PC-3 (cell line): Measurements from ENCODE around the gene EGLN2. TPM values are rescaled to one million over a fixed set of nuclear protein-coding genes. Genes with fewer than 3 reads are reported as not detected.

Experiments used
- ATAC-seq: fragments of 200-7000 bp; cut with Tn5 transposase; 2 replicates; pipeline ENCODE4 v1.9.1; 2020; ENCODE audit warnings: mild to moderate bottlenecking, moderate library complexity
- BruUV-seq: library from RNA; stranded (reverse); fragments of 400-500 nt; replicated peaks from 2 replicates; lab custom pipeline; 2021; lab: Mats Ljungman, UMichigan
- CTCF ChIA-PET: fragments of 300-600 bp; sonication (Branson Sonifier 250); formaldehyde crosslinking; loops from one replicate; lab custom pipeline; 2022; ENCODE audit warnings: antibody characterized with exemption; lab: Charles Lee
- POLR2A ChIA-PET: fragments of 300-600 bp; sonication (Branson Sonifier 250); formaldehyde crosslinking; loops from one replicate; lab custom pipeline; 2022; ENCODE audit warnings: antibody characterized with exemption; ENCODE audit not compliant: unreplicated experiment; lab: Charles Lee
- DNase-seq: peaks from one replicate; pipeline ENCODE4 v3.0.0-alpha.2; 2015
- H2AFZ ChIP-seq: fragments of 300-600 bp; sonication (generic); 2 replicates; pipeline ENCODE4 v1.6.0; 2016; ENCODE audit warnings: antibody characterized with exemption, low read length
- H3F3A ChIP-seq: fragments of 300-600 bp; sonication (generic); one replicate; pipeline ENCODE4 v1.6.0; 2017; ENCODE audit warnings: antibody characterized with exemption, low read length, control low read depth, mild to moderate bottlenecking; ENCODE audit not compliant: unreplicated experiment
- H3K27ac ChIP-seq: fragments of 300-600 bp; sonication (generic); 2 replicates; pipeline ENCODE4 v1.5.1; 2016; ENCODE audit warnings: mild to moderate bottlenecking, low read length
- H3K27me3 ChIP-seq: fragments of 300-600 bp; sonication (generic); 2 replicates; pipeline ENCODE4 v1.6.1; 2016; ENCODE audit warnings: low read length, mixed read lengths
- H3K36me3 ChIP-seq: fragments of 300-600 bp; sonication (generic); 2 replicates; pipeline ENCODE4 v1.6.1; 2016; ENCODE audit warnings: low read depth, mixed run types, low read length, mixed read lengths
- H3K4me1 ChIP-seq: fragments of 300-600 bp; sonication (generic); 2 replicates; pipeline ENCODE4 v1.5.1; 2016; ENCODE audit warnings: low read length; ENCODE audit not compliant: insufficient read depth
- H3K4me2 ChIP-seq: fragments of 300-600 bp; sonication (generic); 2 replicates; pipeline ENCODE4 v1.6.0; 2016; ENCODE audit warnings: low read length
- H3K4me3 ChIP-seq: fragments of 300-600 bp; sonication (generic); 2 replicates; pipeline ENCODE4 v1.5.1; 2016; ENCODE audit warnings: mild to moderate bottlenecking, low read length, mixed read lengths
- H3K79me2 ChIP-seq: fragments of 300-600 bp; sonication (generic); 2 replicates; pipeline ENCODE4 v1.6.1; 2017; ENCODE audit warnings: low read length, mixed read lengths
- H3K9ac ChIP-seq: fragments of 300-600 bp; sonication (generic); 2 replicates; pipeline ENCODE4 v1.6.0; 2016; ENCODE audit warnings: mild to moderate bottlenecking, low read length
- H3K9me2 ChIP-seq: fragments of 300-600 bp; sonication (generic); replicated peaks from 2 replicates; pipeline ENCODE4 v1.6.1; 2016; ENCODE audit warnings: mixed run types, low read length, mixed read lengths
- H3K9me3 ChIP-seq: fragments of 300-600 bp; sonication (generic); 2 replicates; pipeline ENCODE4 v1.6.1; 2016; ENCODE audit warnings: low read length, mixed read lengths
- H4K20me1 ChIP-seq: fragments of 300-600 bp; sonication (generic); 2 replicates; pipeline ENCODE4 v1.6.1; 2016; ENCODE audit warnings: low read length, mixed read lengths
- EZH2 ChIP-seq: fragments of 300-600 bp; sonication (generic); IDR thresholded peaks from one replicate; pipeline ENCODE4 v1.6.1; 2017; ENCODE audit warnings: antibody characterized with exemption, mild to moderate bottlenecking, low read length; ENCODE audit not compliant: unreplicated experiment
- EZH2phosphoT487 ChIP-seq: fragments of 300-600 bp; sonication (generic); IDR thresholded peaks from 2 replicates; pipeline ENCODE4 v1.6.1; 2018; ENCODE audit warnings: mild to moderate bottlenecking, antibody characterized with exemption, low read length, borderline replicate concordance
- intact Hi-C: fragments of 100-400 bp; cut with micrococcal nuclease; formaldehyde crosslinking; loops from 2 replicates; pipeline ENCODE4 v1.9.0; 2023
- total RNA-seq: library from RNA; depleted of rRNA; stranded (reverse); fragments of >200 nt; gene quantifications from 2 replicates; pipeline ENCODE4 v1.2.3, GENCODE V29; 2014
- TF ChIP-seq, protein P1 (sequence below): fragments of 300-600 bp; sonication (generic); conservative IDR thresholded peaks from 2 replicates; pipeline ENCODE4 v1.5.1; 2017; ENCODE audit warnings: antibody characterized with exemption, low read depth, mild to moderate bottlenecking, low read length

EGLN2 gene
- total RNA-seq, 1 experiment from 2014 or later, result 36.6 TPM

DNA sequence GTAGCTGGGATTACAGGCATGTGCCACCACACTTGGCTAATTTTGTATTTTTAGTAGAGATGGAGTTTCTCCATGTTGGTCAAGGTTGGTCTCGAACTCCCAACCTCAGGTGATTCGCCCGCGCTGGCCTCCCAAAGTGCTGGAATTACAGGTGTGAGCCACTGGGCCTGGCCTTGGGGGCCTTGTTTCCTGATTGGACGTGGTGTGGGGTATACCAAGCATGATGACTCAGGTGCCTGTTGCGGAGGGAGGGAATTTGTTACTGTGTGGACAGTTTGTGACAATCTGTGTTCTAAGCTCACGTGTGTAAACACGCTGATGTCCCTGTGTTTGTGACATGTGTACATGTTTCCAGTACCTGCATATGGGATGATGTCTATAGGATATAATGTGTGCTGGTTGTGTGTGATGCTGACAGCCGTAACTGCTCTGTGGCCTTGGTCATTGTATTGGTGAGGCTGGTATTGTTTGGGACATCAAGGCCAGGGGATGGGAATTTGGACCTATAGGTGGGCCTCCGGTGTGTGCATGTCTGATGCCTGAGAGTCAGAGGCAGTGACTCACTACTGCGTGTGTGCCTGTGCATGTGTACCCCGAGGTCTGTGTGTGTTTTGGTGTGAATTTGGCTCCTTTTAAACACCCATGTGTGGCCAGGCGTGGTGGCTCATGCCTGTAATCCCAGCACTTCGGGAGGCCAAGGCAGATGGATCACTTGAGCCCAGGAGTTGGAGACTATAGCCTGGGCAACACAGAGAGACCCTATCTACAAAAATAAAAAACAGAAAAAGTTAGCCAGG is 1.6 kb upstream of the EGLN2 start:
- intact Hi-C loops, result loop anchor here (10.0 kb wide), 1 partner anchor 133 kb away; no protein-coding TSS in a partner anchor
- no peak overlapping the region for H3K9ac ChIP-seq
- peaks cover 24% of the 10 kb centered on the region for H3K4me1 ChIP-seq
- no peak overlapping the region for H3K4me3 ChIP-seq
- peaks cover 29% of the 10 kb centered on the region for H3K79me2 ChIP-seq
- TF ChIP-seq, protein P1, sequence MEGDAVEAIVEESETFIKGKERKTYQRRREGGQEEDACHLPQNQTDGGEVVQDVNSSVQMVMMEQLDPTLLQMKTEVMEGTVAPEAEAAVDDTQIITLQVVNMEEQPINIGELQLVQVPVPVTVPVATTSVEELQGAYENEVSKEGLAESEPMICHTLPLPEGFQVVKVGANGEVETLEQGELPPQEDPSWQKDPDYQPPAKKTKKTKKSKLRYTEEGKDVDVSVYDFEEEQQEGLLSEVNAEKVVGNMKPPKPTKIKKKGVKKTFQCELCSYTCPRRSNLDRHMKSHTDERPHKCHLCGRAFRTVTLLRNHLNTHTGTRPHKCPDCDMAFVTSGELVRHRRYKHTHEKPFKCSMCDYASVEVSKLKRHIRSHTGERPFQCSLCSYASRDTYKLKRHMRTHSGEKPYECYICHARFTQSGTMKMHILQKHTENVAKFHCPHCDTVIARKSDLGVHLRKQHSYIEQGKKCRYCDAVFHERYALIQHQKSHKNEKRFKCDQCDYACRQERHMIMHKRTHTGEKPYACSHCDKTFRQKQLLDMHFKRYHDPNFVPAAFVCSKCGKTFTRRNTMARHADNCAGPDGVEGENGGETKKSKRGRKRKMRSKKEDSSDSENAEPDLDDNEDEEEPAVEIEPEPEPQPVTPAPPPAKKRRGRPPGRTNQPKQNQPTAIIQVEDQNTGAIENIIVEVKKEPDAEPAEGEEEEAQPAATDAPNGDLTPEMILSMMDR, result no peak
- no peak for TF ChIP-seq EZH2phosphoT487
- TF ChIP-seq EZH2, result no peak
- ATAC-seq (no peak), DNase-seq (no peak)
- no peaks in the 10 kb centered on the region for H3F3A ChIP-seq
- peak overlapping the region; percentile 97; the same call in 1 of the 2 replicates for H2AFZ ChIP-seq
- no peaks in the 10 kb centered on the region for H3K9me3 ChIP-seq
- no peaks in the 10 kb centered on the region for H3K36me3 ChIP-seq
- no peak overlapping the region for H3K27ac ChIP-seq
- POLR2A ChIA-PET, result no interaction called here
- no peaks in the 10 kb centered on the region for H3K9me2 ChIP-seq
- no peaks in the 10 kb centered on the region for H3K27me3 ChIP-seq
- H4K20me1 ChIP-seq, result peaks cover 8% of the 10 kb centered on the region; the same call in 1 of the 2 replicates
- CTCF ChIA-PET, result no interaction called here
- no peak overlapping the region for H3K4me2 ChIP-seq
- BruUV-seq, result no TSS peak

GRCh38 chr19:40797963-40798682 is 868 bp upstream of the EGLN2 start:
- peak overlapping the region; percentile 84 for H3K4me2 ChIP-seq
- TF ChIP-seq EZH2 (no peak), EZH2phosphoT487 (no peak)
- TF ChIP-seq, protein P1, result peak; percentile 47
- peak overlapping the region; percentile 52; the same call in 1 of the 2 replicates for H3K9ac ChIP-seq
- BruUV-seq, result TSS peak; percentile 93
- H3K27ac ChIP-seq, result peak overlapping the region; percentile 41
- CTCF ChIA-PET, result interaction anchor here (0.6 kb wide), 1 partner anchor 10 kb away, joined by 3 read pairs; no protein-coding TSS in a partner anchor
- H3K4me3 ChIP-seq, result peak overlapping the region; percentile 78
- DNase-seq, result peak; percentile 41
- no peaks in the 10 kb centered on the region for H3K9me3 ChIP-seq
- H3K27me3 ChIP-seq, result no peaks in the 10 kb centered on the region
- intact Hi-C loops, result loop anchor here (1.0 to 10.0 kb wide), 2 partner anchors 111 to 133 kb away; no protein-coding TSS in a partner anchor
- no peaks in the 10 kb centered on the region for H3K9me2 ChIP-seq
- no peaks in the 10 kb centered on the region for H3F3A ChIP-seq
- H2AFZ ChIP-seq, result peak overlapping the region; percentile 97
- no peaks in the 10 kb centered on the region for H3K36me3 ChIP-seq
- peaks cover 31% of the 10 kb centered on the region for H3K4me1 ChIP-seq
- peak; percentile 27 for ATAC-seq
- H3K79me2 ChIP-seq, result peaks cover 36% of the 10 kb centered on the region
- POLR2A ChIA-PET, result interaction anchor here (0.6 kb wide), 1 partner anchor 20 kb away, joined by 4 read pairs; no protein-coding TSS in a partner anchor
- H4K20me1 ChIP-seq, result peaks cover 15% of the 10 kb centered on the region; the same call in 1 of the 2 replicates
